Osteoblast (primary cell): ENCODE measurements around the gene KIF2C. TPM values are rescaled to one million over a fixed set of nuclear protein-coding genes. Genes with fewer than 3 reads are reported as not detected.
"Not testable (repeated sequence)": the region's sequence is repeated elsewhere in the genome, so short reads cannot be mapped to it uniquely, and the experiment has no call there.

Source experiments
- DNase-seq: peaks from one replicate; pipeline ENCODE4 v3.0.0; 2011; ENCODE audit warnings: low spot score, mixed read lengths; ENCODE audit not compliant: insufficient read length; ENCODE audit errors: missing footprints
- H2AFZ ChIP-seq: 2 replicates; pipeline ENCODE4 v1.6.0; 2011; ENCODE audit warnings: mild to moderate bottlenecking, low read length
- H3K27ac ChIP-seq: 2 replicates; pipeline ENCODE4 v1.5.1; 2011; ENCODE audit warnings: mild to moderate bottlenecking, low read depth, low read length, moderate library complexity
- H3K27me3 ChIP-seq: 2 replicates; pipeline ENCODE4 v1.6.0; 2012; ENCODE audit warnings: mild to moderate bottlenecking, control low read depth, inconsistent platforms, low read length, moderate library complexity; ENCODE audit not compliant: insufficient read depth
- H3K36me3 ChIP-seq: 2 replicates; pipeline ENCODE4 v1.5.1; 2011; ENCODE audit warnings: mild to moderate bottlenecking, low read length, control low read depth, moderate library complexity; ENCODE audit not compliant: insufficient read depth
- H3K4me1 ChIP-seq: 2 replicates; pipeline ENCODE4 v1.5.1; 2011; ENCODE audit warnings: mild to moderate bottlenecking, low read length, control low read depth, moderate library complexity; ENCODE audit not compliant: insufficient read depth
- H3K4me2 ChIP-seq: 2 replicates; pipeline ENCODE4 v1.6.0; 2011; ENCODE audit warnings: mild to moderate bottlenecking, low read length; ENCODE audit not compliant: insufficient read depth
- H3K4me3 ChIP-seq: fragments of 200-600 bp; sonication (generic); 3 replicates; pipeline ENCODE4 v1.5.1; 2012; ENCODE audit warnings: mild to moderate bottlenecking, low read length, inconsistent platforms; ENCODE audit not compliant: insufficient read depth
- H3K79me2 ChIP-seq: 2 replicates; pipeline ENCODE4 v1.6.0; 2012; ENCODE audit warnings: mild to moderate bottlenecking, low read length, control low read depth, inconsistent platforms; ENCODE audit not compliant: insufficient read depth
- H3K9me3 ChIP-seq: 2 replicates; pipeline ENCODE4 v1.5.1; 2011; ENCODE audit warnings: low read depth, low read length, control low read depth
- H4K20me1 ChIP-seq: 2 replicates; pipeline ENCODE4 v1.6.0; 2012; ENCODE audit warnings: mild to moderate bottlenecking, low read length, control low read depth; ENCODE audit not compliant: insufficient read depth
- CTCF ChIP-seq: IDR thresholded peaks from 2 replicates; pipeline ENCODE4 v1.5.1; 2011; ENCODE audit warnings: mild to moderate bottlenecking, low read depth, low read length, moderate library complexity; ENCODE audit errors: extremely low read depth
- total RNA-seq: library from RNA; depleted of rRNA; stranded (reverse); fragments of >200 nt; gene quantifications from 2 replicates; pipeline ENCODE4 v1.2.3, GENCODE V29; 2012

KIF2C gene
- total RNA-seq, 1 donor = 3.3 TPM

- no peaks in the 10 kb centered on the region for H3K9me3 ChIP-seq
- H3K4me1 ChIP-seq = peaks cover 75% of the 10 kb centered on the region
- DNase-seq = peak; percentile 94
- no peak overlapping the region for H2AFZ ChIP-seq
- H3K36me3 ChIP-seq = peaks cover 38% of the 10 kb centered on the region
- TF ChIP-seq CTCF = no peak
- H3K27ac ChIP-seq = peak overlapping the region; percentile 99
- H3K4me2 ChIP-seq = peak overlapping the region; percentile 56
- peak overlapping the region; percentile 55 for H3K4me3 ChIP-seq
- peaks cover 2% of the 10 kb centered on the region for H4K20me1 ChIP-seq
- peaks cover 29% of the 10 kb centered on the region for H3K79me2 ChIP-seq
- H3K27me3 ChIP-seq = no peaks in the 10 kb centered on the region
Measured at GRCh38 chr1:44808938-44809917, 69.6 kb downstream of the KIF2C start.

- Histone ChIP-seq H3K4me3 (peak overlapping the region; percentile 55), H4K20me1 (peaks cover 2% of the 10 kb centered on the region), H3K27me3 (no peaks in the 10 kb centered on the region), H2AFZ (no peak overlapping the region), H3K4me1 (peaks cover 81% of the 10 kb centered on the region), H3K9me3 (no peaks in the 10 kb centered on the region), H3K4me2 (peak overlapping the region; percentile 56), H3K79me2 (peaks cover 21% of the 10 kb centered on the region), H3K36me3 (peaks cover 37% of the 10 kb centered on the region), H3K27ac (peak overlapping the region; percentile 99)
- TF ChIP-seq CTCF = no peak
- DNase-seq = peak; percentile 83
Measured at GRCh38 chr1:44810101-44810761, 70.6 kb downstream of the KIF2C start.

- H3K36me3 ChIP-seq = peaks cover 36% of the 10 kb centered on the region
- H3K27ac ChIP-seq = peak overlapping the region; percentile 99
- H2AFZ ChIP-seq, H3K9me3 ChIP-seq, H3K27me3 ChIP-seq, H4K20me1 ChIP-seq, H3K4me3 ChIP-seq: not testable (repeated sequence)
- peaks cover 84% of the 10 kb centered on the region for H3K4me1 ChIP-seq
- H3K79me2 ChIP-seq = peaks cover 18% of the 10 kb centered on the region
- peak; percentile 75 for DNase-seq
- H3K4me2 ChIP-seq = peak overlapping the region; percentile 56
Measured at GRCh38 chr1:44810762-44811105, 71.1 kb downstream of the KIF2C start.

GRCh38 chr1:44811234-44811633 is 71.6 kb downstream of the KIF2C start:
- Histone ChIP-seq H3K4me3 (peak overlapping the region; percentile 5), H3K9me3 (no peaks in the 10 kb centered on the region), H2AFZ (no peak overlapping the region), H4K20me1 (peaks cover 2% of the 10 kb centered on the region), H3K79me2 (peaks cover 18% of the 10 kb centered on the region), H3K4me2 (peak overlapping the region; percentile 55), H3K27ac (peak overlapping the region; percentile 99), H3K27me3 (no peaks in the 10 kb centered on the region), H3K4me1 (peaks cover 79% of the 10 kb centered on the region), H3K36me3 (peaks cover 35% of the 10 kb centered on the region)
- DNase-seq = peak; percentile 80
- no peak for TF ChIP-seq CTCF
